Measurements from ENCODE around the gene SRRM3.
"Not testable (repeated sequence)": the region's sequence is repeated elsewhere in the genome, so short reads cannot be mapped to it uniquely, and the experiment has no call there.

The SRRM3 gene

GRCh38 chr7:76201732-76202665, at the start of gene SRRM3:
TSS of gene SRRM3 (plus strand) at chr7:76201896. CDS start at chr7:76235067, 33,171 bp downstream.
- DNase-seq, result peak; percentile 46 to 93 (median 86)
- intact Hi-C loops (cut with DNase I), result no loop called here

GRCh38 chr7:76151932-76152331, 49.8 kb upstream of the SRRM3 start:
- intact Hi-C loops (cut with DNase I), result no loop called here
- no peak for DNase-seq

- intact Hi-C loops (cut with DNase I), result not testable (repeated sequence)
- peak in 1 of 42 donors; percentile 1 for DNase-seq
Measured at GRCh38 chr7:76153571-76154230, 48.0 kb upstream of the SRRM3 start.

- intact Hi-C loops (cut with DNase I), result no loop called here
- peak in 18 of 42 donors; percentile 10 to 55 (median 33) for DNase-seq
Measured at GRCh38 chr7:76155938-76156337, 45.8 kb upstream of the SRRM3 start.

- intact Hi-C loops (cut with DNase I); DNase-seq: not testable (repeated sequence)
Measured at GRCh38 chr7:76156992-76157685, 44.6 kb upstream of the SRRM3 start.

GRCh38 chr7:76158416-76158815, 43.3 kb upstream of the SRRM3 start:
- intact Hi-C loops (cut with DNase I), result not testable (repeated sequence)
- peak in 2 of 42 donors; percentile 1 to 15 for DNase-seq

GRCh38 chr7:76162416-76163170, 39.1 kb upstream of the SRRM3 start:
- intact Hi-C loops (cut with DNase I), result not testable (repeated sequence)
- peak in 10 of 42 donors; percentile 7 to 65 (median 32) for DNase-seq

- intact Hi-C loops (cut with DNase I), result not testable (repeated sequence)
- DNase-seq, result peak in 3 of 42 donors; percentile 2 to 12 (median 6)
Measured at GRCh38 chr7:76163812-76164211, 37.9 kb upstream of the SRRM3 start.

- intact Hi-C loops (cut with DNase I), result no loop called here
- DNase-seq, result peak in 7 of 42 donors; percentile 8 to 39 (median 11)
Measured at GRCh38 chr7:76165106-76165972, 36.4 kb upstream of the SRRM3 start.

- intact Hi-C loops (cut with DNase I), result no loop called here
- DNase-seq, result peak in 4 of 42 donors; percentile 11 to 34 (median 24)
Measured at GRCh38 chr7:76165973-76166403, 35.7 kb upstream of the SRRM3 start.

- intact Hi-C loops (cut with DNase I), result no loop called here
- peak; percentile 90 to 99 (median 96) for DNase-seq
Measured at GRCh38 chr7:76166404-76167255, 35.1 kb upstream of the SRRM3 start.

GRCh38 chr7:76173566-76174205, 28.0 kb upstream of the SRRM3 start:
- no peak for DNase-seq
- intact Hi-C loops (cut with DNase I), result no loop called here

- DNase-seq, result not testable (repeated sequence)
- intact Hi-C loops (cut with DNase I), result loop anchor here (5.0 kb wide), 2 partner anchors 85 to 135 kb away; no protein-coding TSS in a partner anchor
Measured at GRCh38 chr7:76176951-76177350, 24.7 kb upstream of the SRRM3 start.

GRCh38 chr7:76179686-76180085, 22.0 kb upstream of the SRRM3 start:
- intact Hi-C loops (cut with DNase I), result loop anchor here (5.0 kb wide), 2 partner anchors 83 to 133 kb away; no protein-coding TSS in a partner anchor
- no peak for DNase-seq

- no peak for DNase-seq
- intact Hi-C loops (cut with DNase I), result no loop called here
Measured at GRCh38 chr7:76182225-76182960, 19.3 kb upstream of the SRRM3 start.
